ENCODE measurements around the gene PROC. TPM values are rescaled to one million over a fixed set of nuclear protein-coding genes. Genes with fewer than 3 reads are reported as not detected.

The PROC gene
- total and polyA plus RNA-seq, 9 of the 15 experiments (the other 6 are each of a cell fraction or from before 2014, with no cell fraction given): not detected

- TF ChIP-seq MGA (IDR thresholded peaks at IDR 0.05): peak; percentile 93
- TF ChIP-seq NFATC3 (IDR thresholded peaks at IDR 0.05): no peak
- no peak for TF ChIP-seq ZBTB43 (CRISPR knock-in tag; IDR thresholded peaks at IDR 0.05)
- TF ChIP-seq, protein P1, sequence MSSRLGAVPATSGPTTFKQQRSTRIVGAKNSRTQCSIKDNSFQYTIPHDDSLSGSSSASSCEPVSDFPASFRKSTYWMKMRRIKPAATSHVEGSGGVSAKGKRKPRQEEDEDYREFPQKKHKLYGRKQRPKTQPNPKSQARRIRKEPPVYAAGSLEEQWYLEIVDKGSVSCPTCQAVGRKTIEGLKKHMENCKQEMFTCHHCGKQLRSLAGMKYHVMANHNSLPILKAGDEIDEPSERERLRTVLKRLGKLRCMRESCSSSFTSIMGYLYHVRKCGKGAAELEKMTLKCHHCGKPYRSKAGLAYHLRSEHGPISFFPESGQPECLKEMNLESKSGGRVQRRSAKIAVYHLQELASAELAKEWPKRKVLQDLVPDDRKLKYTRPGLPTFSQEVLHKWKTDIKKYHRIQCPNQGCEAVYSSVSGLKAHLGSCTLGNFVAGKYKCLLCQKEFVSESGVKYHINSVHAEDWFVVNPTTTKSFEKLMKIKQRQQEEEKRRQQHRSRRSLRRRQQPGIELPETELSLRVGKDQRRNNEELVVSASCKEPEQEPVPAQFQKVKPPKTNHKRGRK (tag; IDR thresholded peaks at IDR 0.05): 0 out of 2 replicates have a peak, but pooled peaks have one; percentile 40
- TF ChIP-seq ZNF282 (CRISPR knock-in tag; IDR thresholded peaks at IDR 0.05): no peak
- TF ChIP-seq, protein P2, sequence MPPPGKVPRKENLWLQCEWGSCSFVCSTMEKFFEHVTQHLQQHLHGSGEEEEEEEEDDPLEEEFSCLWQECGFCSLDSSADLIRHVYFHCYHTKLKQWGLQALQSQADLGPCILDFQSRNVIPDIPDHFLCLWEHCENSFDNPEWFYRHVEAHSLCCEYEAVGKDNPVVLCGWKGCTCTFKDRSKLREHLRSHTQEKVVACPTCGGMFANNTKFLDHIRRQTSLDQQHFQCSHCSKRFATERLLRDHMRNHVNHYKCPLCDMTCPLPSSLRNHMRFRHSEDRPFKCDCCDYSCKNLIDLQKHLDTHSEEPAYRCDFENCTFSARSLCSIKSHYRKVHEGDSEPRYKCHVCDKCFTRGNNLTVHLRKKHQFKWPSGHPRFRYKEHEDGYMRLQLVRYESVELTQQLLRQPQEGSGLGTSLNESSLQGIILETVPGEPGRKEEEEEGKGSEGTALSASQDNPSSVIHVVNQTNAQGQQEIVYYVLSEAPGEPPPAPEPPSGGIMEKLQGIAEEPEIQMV (tag; conservative IDR thresholded peaks at IDR 0.05; ENCODE audit: low read depth): peak; percentile 29; the same call in 1 of the 2 replicates
- TF ChIP-seq ZNF174 (CRISPR knock-in tag; IDR thresholded peaks at IDR 0.05): no peak
- no peak for TF ChIP-seq CBX8 (IDR thresholded peaks at IDR 0.05; ENCODE audit: borderline replicate concordance, extremely low read depth, low read depth, low read length, poor library complexity, severe bottlenecking)
Measured at GRCh38 chr2:127407661-127408003, 10.6 kb upstream of the PROC start (continued).
